ENCODE measurements around the gene CFAP61. TPM values are rescaled to one million over a fixed set of nuclear protein-coding genes. Genes with fewer than 3 reads are reported as not detected.

CFAP61 gene
- total RNA-seq, 2 donors from 2014 or later = 1.0 to 1.9 TPM

GRCh38 chr20:20224806-20225205, 172.5 kb downstream of the CFAP61 start:
- no peak for TF ChIP-seq CTCF (IDR thresholded peaks at IDR 0.05)
- H3K27me3 ChIP-seq = no peaks in the 10 kb centered on the region
- no peak overlapping the region for H3K27ac ChIP-seq

GRCh38 chr20:20225325-20226043, 173.2 kb downstream of the CFAP61 start:
- no peaks in the 10 kb centered on the region for H3K4me1 ChIP-seq
- no peak overlapping the region for H3K27ac ChIP-seq
- DNase-seq (ENCODE audit: low spot score) = no peak
- H3K27me3 ChIP-seq = no peaks in the 10 kb centered on the region
- no peaks in the 10 kb centered on the region for H3K36me3 ChIP-seq
- H3K4me3 ChIP-seq = no peak overlapping the region
- TF ChIP-seq CTCF (IDR thresholded peaks at IDR 0.05) = no peak
- H3K9me3 ChIP-seq = peaks cover 0 to 8% of the 10 kb centered on the region in 2 donors

More at GRCh38 chr20:20224806-20225205, 172.5 kb downstream of the CFAP61 start:
- Histone ChIP-seq H3K4me1 (no peaks in the 10 kb centered on the region), H3K9me3 (peaks cover 0 to 8% of the 10 kb centered on the region in 2 donors), H3K4me3 (no peak overlapping the region), H3K36me3 (no peaks in the 10 kb centered on the region)
- no peak for DNase-seq (ENCODE audit: low spot score)

GRCh38 chr20:20226554-20226953, 174.2 kb downstream of the CFAP61 start:
- no peak overlapping the region for H3K27ac ChIP-seq
- no peaks in the 10 kb centered on the region for H3K4me1 ChIP-seq
- no peaks in the 10 kb centered on the region for H3K27me3 ChIP-seq
- H3K9me3 ChIP-seq = peaks cover 0 to 8% of the 10 kb centered on the region in 2 donors
- TF ChIP-seq CTCF (IDR thresholded peaks at IDR 0.05) = no peak
- H3K36me3 ChIP-seq = no peaks in the 10 kb centered on the region
- DNase-seq (ENCODE audit: low spot score) = no peak
- H3K4me3 ChIP-seq = no peak overlapping the region

- Histone ChIP-seq H3K9me3 (peaks cover 0 to 8% of the 10 kb centered on the region in 2 donors), H3K36me3 (no peaks in the 10 kb centered on the region), H3K27ac (no peak overlapping the region), H3K4me1 (no peaks in the 10 kb centered on the region), H3K27me3 (no peaks in the 10 kb centered on the region), H3K4me3 (no peak overlapping the region)
- TF ChIP-seq CTCF (IDR thresholded peaks at IDR 0.05) = no peak
- DNase-seq (ENCODE audit: low spot score) = no peak
These were observed 174.8 kb downstream of the CFAP61 start for GRCh38 chr20:20227013-20227571.

- Histone ChIP-seq H3K27ac (no peak overlapping the region), H3K9me3 (peaks cover 0 to 8% of the 10 kb centered on the region in 2 donors), H3K4me3 (no peak overlapping the region), H3K27me3 (no peaks in the 10 kb centered on the region), H3K36me3 (no peaks in the 10 kb centered on the region), H3K4me1 (no peaks in the 10 kb centered on the region)
- no peak for DNase-seq (ENCODE audit: low spot score)
- TF ChIP-seq CTCF (IDR thresholded peaks at IDR 0.05) = no peak
These were observed 176.0 kb downstream of the CFAP61 start for GRCh38 chr20:20228351-20228750.
